ENCODE data around the gene XCL1. TPM values are rescaled to one million over a fixed set of nuclear protein-coding genes. Genes with fewer than 3 reads are reported as not detected.
"Not testable (repeated sequence)": the region's sequence is repeated elsewhere in the genome, so short reads cannot be mapped to it uniquely, and the experiment has no call there.

The XCL1 gene, protein sequence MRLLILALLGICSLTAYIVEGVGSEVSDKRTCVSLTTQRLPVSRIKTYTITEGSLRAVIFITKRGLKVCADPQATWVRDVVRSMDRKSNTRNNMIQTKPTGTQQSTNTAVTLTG
- total RNA-seq (2021): not detected in 2 replicates
- Bru-seq, nascent RNA: percentile 9 among the genes with signal in this experiment
- percentile 9 among the genes with signal in this experiment for BruChase-seq, experiment 1, labeled RNA remaining after a 2-hour chase
- percentile 1 among the genes with signal in this experiment for BruChase-seq, experiment 2, labeled RNA remaining after a 6-hour chase
- long read RNA-seq: 0 reads

GRCh38 chr1:168576245-168576688, at the start of gene XCL1:
Gene XCL1, plus strand, starts transcription at chr1:168576605. Its CDS starts 33 bp downstream, at chr1:168576638.
- H3K27me3 ChIP-seq (ENCODE audit: insufficient read depth, low read depth); H3K4me1 ChIP-seq (replicated peaks; ENCODE audit: insufficient read depth); H3K4me2 ChIP-seq; BruUV-seq (replicated peaks); H4K20me1 ChIP-seq (ENCODE audit: insufficient read depth); H3K79me2 ChIP-seq (ENCODE audit: low read depth); POLR2A ChIA-PET (ENCODE audit: unreplicated experiment); H3F3A ChIP-seq (ENCODE audit: insufficient read depth, low read depth); intact Hi-C loops (cut with micrococcal nuclease; ENCODE audit: unreplicated experiment); H3K36me3 ChIP-seq (ENCODE audit: low read depth); H3K9me3 ChIP-seq (ENCODE audit: insufficient read depth, low read depth); H3K4me3 ChIP-seq; DNase-seq; H3K9me2 ChIP-seq (ENCODE audit: insufficient read depth); CTCF ChIA-PET; H3K27ac ChIP-seq; H2AFZ ChIP-seq: not testable (repeated sequence)

GRCh38 chr1:168529518-168529917, 46.9 kb upstream of the XCL1 start:
- no peaks in the 10 kb centered on the region for H3K4me1 ChIP-seq (replicated peaks; ENCODE audit: insufficient read depth)

GRCh38 chr1:168531615-168532345, 44.6 kb upstream of the XCL1 start:
- DNase-seq: no peak
- Histone ChIP-seq H3K9me3 (ENCODE audit: insufficient read depth, low read depth) (no peaks in the 10 kb centered on the region), H3K79me2 (ENCODE audit: low read depth) (no peaks in the 10 kb centered on the region), H3K4me2 (no peak overlapping the region), H2AFZ (no peak overlapping the region), H3K36me3 (ENCODE audit: low read depth) (no peaks in the 10 kb centered on the region), H3K4me3 (no peak overlapping the region), H4K20me1 (ENCODE audit: insufficient read depth) (no peaks in the 10 kb centered on the region), H3K27me3 (ENCODE audit: insufficient read depth, low read depth) (no peaks in the 10 kb centered on the region), H3K27ac (no peak overlapping the region), H3K4me1 (replicated peaks; ENCODE audit: insufficient read depth) (no peaks in the 10 kb centered on the region), H3F3A (ENCODE audit: insufficient read depth, low read depth) (no peaks in the 10 kb centered on the region), H3K9me2 (ENCODE audit: insufficient read depth) (no peaks in the 10 kb centered on the region)
- TF ChIP-seq, protein P1, sequence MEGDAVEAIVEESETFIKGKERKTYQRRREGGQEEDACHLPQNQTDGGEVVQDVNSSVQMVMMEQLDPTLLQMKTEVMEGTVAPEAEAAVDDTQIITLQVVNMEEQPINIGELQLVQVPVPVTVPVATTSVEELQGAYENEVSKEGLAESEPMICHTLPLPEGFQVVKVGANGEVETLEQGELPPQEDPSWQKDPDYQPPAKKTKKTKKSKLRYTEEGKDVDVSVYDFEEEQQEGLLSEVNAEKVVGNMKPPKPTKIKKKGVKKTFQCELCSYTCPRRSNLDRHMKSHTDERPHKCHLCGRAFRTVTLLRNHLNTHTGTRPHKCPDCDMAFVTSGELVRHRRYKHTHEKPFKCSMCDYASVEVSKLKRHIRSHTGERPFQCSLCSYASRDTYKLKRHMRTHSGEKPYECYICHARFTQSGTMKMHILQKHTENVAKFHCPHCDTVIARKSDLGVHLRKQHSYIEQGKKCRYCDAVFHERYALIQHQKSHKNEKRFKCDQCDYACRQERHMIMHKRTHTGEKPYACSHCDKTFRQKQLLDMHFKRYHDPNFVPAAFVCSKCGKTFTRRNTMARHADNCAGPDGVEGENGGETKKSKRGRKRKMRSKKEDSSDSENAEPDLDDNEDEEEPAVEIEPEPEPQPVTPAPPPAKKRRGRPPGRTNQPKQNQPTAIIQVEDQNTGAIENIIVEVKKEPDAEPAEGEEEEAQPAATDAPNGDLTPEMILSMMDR (conservative IDR thresholded peaks at IDR 0.05): no peak
- TF ChIP-seq EZH2 (IDR thresholded peaks at IDR 0.05; ENCODE audit: low read depth): no peak
- intact Hi-C loops (cut with micrococcal nuclease; ENCODE audit: unreplicated experiment): no loop called here
- ChIA-PET POLR2A (ENCODE audit: unreplicated experiment) (no interaction called here), CTCF (no interaction called here)
- no TSS peak for BruUV-seq (replicated peaks)

More at GRCh38 chr1:168529518-168529917, 46.9 kb upstream of the XCL1 start:
- Histone ChIP-seq H3K4me3 (no peak overlapping the region), H3K9me3 (ENCODE audit: insufficient read depth, low read depth) (no peaks in the 10 kb centered on the region), H3K36me3 (ENCODE audit: low read depth) (no peaks in the 10 kb centered on the region), H3K27me3 (ENCODE audit: insufficient read depth, low read depth) (no peaks in the 10 kb centered on the region), H3K4me2 (no peak overlapping the region), H2AFZ (no peak overlapping the region), H3K79me2 (ENCODE audit: low read depth) (no peaks in the 10 kb centered on the region), H3K27ac (no peak overlapping the region), H3F3A (ENCODE audit: insufficient read depth, low read depth) (no peaks in the 10 kb centered on the region), H3K9me2 (ENCODE audit: insufficient read depth) (no peaks in the 10 kb centered on the region), H4K20me1 (ENCODE audit: insufficient read depth) (no peaks in the 10 kb centered on the region)
- BruUV-seq (replicated peaks): no TSS peak
- no peak for TF ChIP-seq EZH2 (IDR thresholded peaks at IDR 0.05; ENCODE audit: low read depth)
- TF ChIP-seq, protein P1 (conservative IDR thresholded peaks at IDR 0.05): no peak
- DNase-seq: no peak
- POLR2A ChIA-PET (ENCODE audit: unreplicated experiment): interaction anchor here (0.7 kb wide), 1 partner anchor 739 kb away, joined by 4 read pairs; no protein-coding TSS in a partner anchor
- intact Hi-C loops (cut with micrococcal nuclease; ENCODE audit: unreplicated experiment): no loop called here
- CTCF ChIA-PET: no interaction called here

Measured in PC-9 (cell line).